Measurements from ENCODE around the gene LY6G5C.

- no peak for TF ChIP-seq CTCF (IDR thresholded peaks at IDR 0.05)
- TF ChIP-seq POLR2A (IDR thresholded peaks at IDR 0.05), result no peak
- no peak for TF ChIP-seq EP300 (IDR thresholded peaks at IDR 0.05)
These were observed 4.5 kb downstream of the LY6G5C start for GRCh38 chr6:31676322-31676903.

Data from tibial nerve (tissue), 4 donors.